Measurements from ENCODE around the gene ATG12. TPM values are rescaled to one million over a fixed set of nuclear protein-coding genes. Genes with fewer than 3 reads are reported as not detected.
"Not testable (repeated sequence)": the region's sequence is repeated elsewhere in the genome, so short reads cannot be mapped to it uniquely, and the experiment has no call there.

The ATG12 gene
- polyA plus RNA-seq, 1 donor from 2014 or later, result 141 TPM

DNA sequence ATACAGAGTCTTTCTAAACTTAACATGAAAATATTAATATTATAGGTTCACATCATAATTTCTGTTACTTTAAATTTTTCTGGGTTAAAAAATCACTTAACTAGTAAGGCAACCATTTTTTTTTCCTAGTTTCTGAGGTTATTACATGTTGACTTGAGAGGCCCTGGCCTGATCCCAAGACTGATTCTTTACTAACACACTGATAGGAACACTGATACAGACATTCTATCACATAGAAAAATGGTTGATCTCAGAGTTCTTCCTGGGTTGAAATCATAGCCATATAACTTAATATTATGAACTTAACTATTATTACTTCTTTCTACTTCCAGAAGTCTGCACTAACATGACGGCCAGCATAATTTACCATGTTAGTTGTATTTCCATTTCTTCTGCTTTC, 43.3 kb upstream of the ATG12 start:
- no peak overlapping the region for H3K4me2 ChIP-seq (ENCODE audit: low read length)
- no peak overlapping the region for H3K4me3 ChIP-seq (ENCODE audit: low read length)
- no peak overlapping the region for H2AFZ ChIP-seq (ENCODE audit: low read depth, low read length)
- H3K79me2 ChIP-seq (replicated peaks; ENCODE audit: insufficient read depth, low read length), result no peaks in the 10 kb centered on the region
- H3K9ac ChIP-seq (ENCODE audit: low read length), result no peak overlapping the region
- TF ChIP-seq RAD21 (conservative IDR thresholded peaks at IDR 0.05) (no peak), MXI1 (conservative IDR thresholded peaks at IDR 0.05; ENCODE audit: poor library complexity, severe bottlenecking) (no peak), SMC3 (conservative IDR thresholded peaks at IDR 0.05; ENCODE audit: poor library complexity) (no peak), EP300 (conservative IDR thresholded peaks at IDR 0.05; ENCODE audit: poor library complexity, severe bottlenecking) (no peak), EZH2 (IDR thresholded peaks at IDR 0.05; ENCODE audit: borderline replicate concordance, insufficient read depth, low read length, poor library complexity, severe bottlenecking) (no peak), TAF1 (IDR thresholded peaks at IDR 0.05; ENCODE audit: low read depth) (no peak), CTCF (IDR thresholded peaks at IDR 0.05; ENCODE audit: poor library complexity, severe bottlenecking) (no peak), POLR2AphosphoS5 (IDR thresholded peaks at IDR 0.05) (no peak)
- TF ChIP-seq, protein P1, sequence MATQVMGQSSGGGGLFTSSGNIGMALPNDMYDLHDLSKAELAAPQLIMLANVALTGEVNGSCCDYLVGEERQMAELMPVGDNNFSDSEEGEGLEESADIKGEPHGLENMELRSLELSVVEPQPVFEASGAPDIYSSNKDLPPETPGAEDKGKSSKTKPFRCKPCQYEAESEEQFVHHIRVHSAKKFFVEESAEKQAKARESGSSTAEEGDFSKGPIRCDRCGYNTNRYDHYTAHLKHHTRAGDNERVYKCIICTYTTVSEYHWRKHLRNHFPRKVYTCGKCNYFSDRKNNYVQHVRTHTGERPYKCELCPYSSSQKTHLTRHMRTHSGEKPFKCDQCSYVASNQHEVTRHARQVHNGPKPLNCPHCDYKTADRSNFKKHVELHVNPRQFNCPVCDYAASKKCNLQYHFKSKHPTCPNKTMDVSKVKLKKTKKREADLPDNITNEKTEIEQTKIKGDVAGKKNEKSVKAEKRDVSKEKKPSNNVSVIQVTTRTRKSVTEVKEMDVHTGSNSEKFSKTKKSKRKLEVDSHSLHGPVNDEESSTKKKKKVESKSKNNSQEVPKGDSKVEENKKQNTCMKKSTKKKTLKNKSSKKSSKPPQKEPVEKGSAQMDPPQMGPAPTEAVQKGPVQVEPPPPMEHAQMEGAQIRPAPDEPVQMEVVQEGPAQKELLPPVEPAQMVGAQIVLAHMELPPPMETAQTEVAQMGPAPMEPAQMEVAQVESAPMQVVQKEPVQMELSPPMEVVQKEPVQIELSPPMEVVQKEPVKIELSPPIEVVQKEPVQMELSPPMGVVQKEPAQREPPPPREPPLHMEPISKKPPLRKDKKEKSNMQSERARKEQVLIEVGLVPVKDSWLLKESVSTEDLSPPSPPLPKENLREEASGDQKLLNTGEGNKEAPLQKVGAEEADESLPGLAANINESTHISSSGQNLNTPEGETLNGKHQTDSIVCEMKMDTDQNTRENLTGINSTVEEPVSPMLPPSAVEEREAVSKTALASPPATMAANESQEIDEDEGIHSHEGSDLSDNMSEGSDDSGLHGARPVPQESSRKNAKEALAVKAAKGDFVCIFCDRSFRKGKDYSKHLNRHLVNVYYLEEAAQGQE (IDR thresholded peaks at IDR 0.05; ENCODE audit: borderline replicate concordance), result no peak
- H3F3A ChIP-seq (ENCODE audit: insufficient read depth, low read length, poor library complexity, severe bottlenecking), result no peaks in the 10 kb centered on the region
- H3K9me3 ChIP-seq (ENCODE audit: low read length), result no peaks in the 10 kb centered on the region
- H3K27me3 ChIP-seq (ENCODE audit: insufficient read depth, low read depth, low read length), result no peaks in the 10 kb centered on the region
- no peaks in the 10 kb centered on the region for H3K36me3 ChIP-seq (ENCODE audit: insufficient read depth, low read length)
- no peak overlapping the region for H3K27ac ChIP-seq (ENCODE audit: low read length)
- H3K9me2 ChIP-seq (ENCODE audit: insufficient read depth, low read length), result no peaks in the 10 kb centered on the region
- H4K20me1 ChIP-seq (ENCODE audit: insufficient read depth), result no peaks in the 10 kb centered on the region

GRCh38 chr5:115882434-115882833, 41.1 kb upstream of the ATG12 start:
- H3K27ac ChIP-seq (ENCODE audit: low read length); H3K9me3 ChIP-seq (ENCODE audit: low read length); H2AFZ ChIP-seq (ENCODE audit: low read depth, low read length); H3K4me2 ChIP-seq (ENCODE audit: low read length); H3K79me2 ChIP-seq (replicated peaks; ENCODE audit: insufficient read depth, low read length); H3K4me3 ChIP-seq (ENCODE audit: low read length); H4K20me1 ChIP-seq (ENCODE audit: insufficient read depth); H3K9ac ChIP-seq (ENCODE audit: low read length); H3K36me3 ChIP-seq (ENCODE audit: insufficient read depth, low read length); H3K9me2 ChIP-seq (ENCODE audit: insufficient read depth, low read length); H3F3A ChIP-seq (ENCODE audit: insufficient read depth, low read length, poor library complexity, severe bottlenecking); H3K27me3 ChIP-seq (ENCODE audit: insufficient read depth, low read depth, low read length): not testable (repeated sequence)

- not testable (repeated sequence) for H3K9me2 ChIP-seq (ENCODE audit: insufficient read depth, low read length); H4K20me1 ChIP-seq (ENCODE audit: insufficient read depth); H3K79me2 ChIP-seq (replicated peaks; ENCODE audit: insufficient read depth, low read length); H3K9ac ChIP-seq (ENCODE audit: low read length); H3K27ac ChIP-seq (ENCODE audit: low read length); H3K4me2 ChIP-seq (ENCODE audit: low read length); H3K36me3 ChIP-seq (ENCODE audit: insufficient read depth, low read length); H3F3A ChIP-seq (ENCODE audit: insufficient read depth, low read length, poor library complexity, severe bottlenecking); H3K4me3 ChIP-seq (ENCODE audit: low read length); H2AFZ ChIP-seq (ENCODE audit: low read depth, low read length); H3K27me3 ChIP-seq (ENCODE audit: insufficient read depth, low read depth, low read length); H3K9me3 ChIP-seq (ENCODE audit: low read length)
These were observed 36.0 kb upstream of the ATG12 start for GRCh38 chr5:115877342-115877741.

All from neural cell (in vitro differentiated cells).